ENCODE results near the gene NLRC3. TPM values are rescaled to one million over a fixed set of nuclear protein-coding genes. Genes with fewer than 3 reads are reported as not detected.

The NLRC3 gene
- total and polyA plus RNA-seq, 10 donors = 8.6 to 34.0 (median 25.3) TPM

DNA sequence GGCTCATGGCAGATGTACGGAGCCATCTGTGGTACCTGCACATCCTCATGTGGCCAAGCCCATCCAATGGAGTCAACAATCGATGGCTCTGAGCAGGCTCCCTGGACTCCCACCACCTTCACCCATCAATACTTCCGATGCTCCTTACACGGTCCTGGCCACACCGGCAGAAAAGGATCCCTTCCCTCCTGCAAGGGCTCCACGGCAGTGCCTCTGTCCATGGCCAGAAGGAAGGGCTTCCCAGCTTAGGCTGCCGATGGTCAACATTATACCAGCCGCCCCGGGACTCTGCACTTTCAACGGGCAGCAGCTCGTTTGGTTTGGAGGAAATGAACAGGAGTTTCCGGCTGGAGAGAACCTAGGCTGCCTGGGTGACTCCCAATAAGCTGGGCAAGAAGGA, 21.0 kb upstream of the NLRC3 start:
- WGBS, 5 donors = 87 to 98% (median 95%) methylated on average over 11 to 12 of the region's 12 CpGs
- TF ChIP-seq POLR2A (IDR thresholded peaks at IDR 0.05) (no peak), POLR2AphosphoS5 (IDR thresholded peaks at IDR 0.05) (no peak)
- TF ChIP-seq, protein P1, sequence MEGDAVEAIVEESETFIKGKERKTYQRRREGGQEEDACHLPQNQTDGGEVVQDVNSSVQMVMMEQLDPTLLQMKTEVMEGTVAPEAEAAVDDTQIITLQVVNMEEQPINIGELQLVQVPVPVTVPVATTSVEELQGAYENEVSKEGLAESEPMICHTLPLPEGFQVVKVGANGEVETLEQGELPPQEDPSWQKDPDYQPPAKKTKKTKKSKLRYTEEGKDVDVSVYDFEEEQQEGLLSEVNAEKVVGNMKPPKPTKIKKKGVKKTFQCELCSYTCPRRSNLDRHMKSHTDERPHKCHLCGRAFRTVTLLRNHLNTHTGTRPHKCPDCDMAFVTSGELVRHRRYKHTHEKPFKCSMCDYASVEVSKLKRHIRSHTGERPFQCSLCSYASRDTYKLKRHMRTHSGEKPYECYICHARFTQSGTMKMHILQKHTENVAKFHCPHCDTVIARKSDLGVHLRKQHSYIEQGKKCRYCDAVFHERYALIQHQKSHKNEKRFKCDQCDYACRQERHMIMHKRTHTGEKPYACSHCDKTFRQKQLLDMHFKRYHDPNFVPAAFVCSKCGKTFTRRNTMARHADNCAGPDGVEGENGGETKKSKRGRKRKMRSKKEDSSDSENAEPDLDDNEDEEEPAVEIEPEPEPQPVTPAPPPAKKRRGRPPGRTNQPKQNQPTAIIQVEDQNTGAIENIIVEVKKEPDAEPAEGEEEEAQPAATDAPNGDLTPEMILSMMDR (IDR thresholded peaks at IDR 0.05 in 8 of 11, conservative IDR thresholded peaks at IDR 0.05 in 3 of 11) = no peak
- intact Hi-C loops (cut with DNase I; ENCODE audit: low total_unique reads) = no loop called here

DNA sequence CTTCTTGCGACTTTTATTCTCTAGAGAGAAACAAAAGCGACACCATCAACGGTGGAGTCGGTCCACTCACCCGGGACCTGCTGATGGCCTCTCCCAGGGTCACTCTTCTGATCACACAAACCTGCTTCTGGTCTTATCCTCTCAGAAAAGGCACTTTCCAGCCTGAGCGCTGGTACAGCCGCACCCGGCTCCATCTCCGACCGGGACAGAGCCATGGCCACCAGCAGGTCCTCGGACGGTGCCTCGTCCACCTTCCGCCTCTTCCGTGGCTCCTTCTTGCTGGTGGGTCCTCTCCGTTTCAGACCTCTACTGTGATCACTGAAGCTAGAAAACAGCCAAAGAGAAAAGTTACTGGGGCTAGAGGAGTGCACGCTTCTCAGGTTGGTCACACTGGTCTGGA, 20.5 kb upstream of the NLRC3 start:
- Histone ChIP-seq H3K27me3 (replicated peaks in 1 of 7) (no peaks in the 10 kb centered on the region), H3K27ac (no peak overlapping the region), H3K4me1 (no peaks in the 10 kb centered on the region), H3K4me3 (no peak overlapping the region), H3K36me3 (peaks cover 0 to 98% (median 30%) of the 10 kb centered on the region in 6 donors), H3K9me3 (peaks cover 0 to 4% (median 0%) of the 10 kb centered on the region in 8 donors)
- 94 to 95% (median 95%) methylated on average over 17 of the region's 17 CpGs for WGBS, 5 donors
- DNase-seq = no peak
- intact Hi-C loops (cut with DNase I; ENCODE audit: low total_unique reads) = no loop called here
- TF ChIP-seq POLR2AphosphoS5 (IDR thresholded peaks at IDR 0.05) = no peak
- TF ChIP-seq, protein P1 (IDR thresholded peaks at IDR 0.05 in 8 of 11, conservative IDR thresholded peaks at IDR 0.05 in 3 of 11) = no peak
- TF ChIP-seq POLR2A (IDR thresholded peaks at IDR 0.05) = no peak

More for the DNA sequence above, 21.0 kb upstream of the NLRC3 start:
- Histone ChIP-seq H3K36me3 (peaks cover 0 to 99% (median 34%) of the 10 kb centered on the region in 6 donors), H3K4me3 (no peak overlapping the region), H3K9me3 (peaks cover 0 to 4% (median 0%) of the 10 kb centered on the region in 8 donors), H3K27ac (no peak overlapping the region), H3K27me3 (replicated peaks in 1 of 7) (no peaks in the 10 kb centered on the region), H3K4me1 (no peaks in the 10 kb centered on the region)
- DNase-seq = no peak

DNA sequence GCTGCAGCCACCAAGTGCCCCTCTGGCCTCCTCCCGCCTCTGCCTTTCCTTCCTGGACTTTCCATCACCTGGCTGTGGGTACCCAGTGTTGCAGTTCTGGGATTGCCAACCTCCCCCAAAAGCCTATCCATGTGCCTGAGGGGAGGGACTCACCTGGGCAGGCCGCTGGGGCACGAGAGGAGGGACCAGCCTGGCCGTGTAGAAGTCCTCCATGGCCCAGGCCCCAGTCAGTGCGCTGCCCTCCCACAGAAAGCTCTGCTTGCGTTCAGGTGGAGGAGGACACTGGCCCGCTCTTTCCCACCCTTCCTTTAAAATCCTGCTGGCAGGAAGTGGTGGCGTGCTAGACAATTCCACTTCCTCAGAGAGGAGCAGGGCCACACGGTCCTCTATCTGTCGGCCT, 20.0 kb upstream of the NLRC3 start:
- DNase-seq = no peak
- Histone ChIP-seq H3K9me3 (peaks cover 0 to 4% (median 0%) of the 10 kb centered on the region in 8 donors), H3K4me3 (no peak overlapping the region), H3K27ac (no peak overlapping the region), H3K27me3 (replicated peaks in 1 of 7) (no peaks in the 10 kb centered on the region), H3K4me1 (no peaks in the 10 kb centered on the region), H3K36me3 (peaks cover 0 to 98% (median 28%) of the 10 kb centered on the region in 6 donors)
- WGBS, 5 donors = 49 to 82% (median 70%) methylated on average over 4 to 10 of the region's 10 CpGs
- intact Hi-C loops (cut with DNase I; ENCODE audit: low total_unique reads) = no loop called here
- TF ChIP-seq, protein P1 (IDR thresholded peaks at IDR 0.05 in 8 of 11, conservative IDR thresholded peaks at IDR 0.05 in 3 of 11) = no peak
- no peak for TF ChIP-seq POLR2AphosphoS5 (IDR thresholded peaks at IDR 0.05)
- no peak for TF ChIP-seq POLR2A (IDR thresholded peaks at IDR 0.05)

DNA sequence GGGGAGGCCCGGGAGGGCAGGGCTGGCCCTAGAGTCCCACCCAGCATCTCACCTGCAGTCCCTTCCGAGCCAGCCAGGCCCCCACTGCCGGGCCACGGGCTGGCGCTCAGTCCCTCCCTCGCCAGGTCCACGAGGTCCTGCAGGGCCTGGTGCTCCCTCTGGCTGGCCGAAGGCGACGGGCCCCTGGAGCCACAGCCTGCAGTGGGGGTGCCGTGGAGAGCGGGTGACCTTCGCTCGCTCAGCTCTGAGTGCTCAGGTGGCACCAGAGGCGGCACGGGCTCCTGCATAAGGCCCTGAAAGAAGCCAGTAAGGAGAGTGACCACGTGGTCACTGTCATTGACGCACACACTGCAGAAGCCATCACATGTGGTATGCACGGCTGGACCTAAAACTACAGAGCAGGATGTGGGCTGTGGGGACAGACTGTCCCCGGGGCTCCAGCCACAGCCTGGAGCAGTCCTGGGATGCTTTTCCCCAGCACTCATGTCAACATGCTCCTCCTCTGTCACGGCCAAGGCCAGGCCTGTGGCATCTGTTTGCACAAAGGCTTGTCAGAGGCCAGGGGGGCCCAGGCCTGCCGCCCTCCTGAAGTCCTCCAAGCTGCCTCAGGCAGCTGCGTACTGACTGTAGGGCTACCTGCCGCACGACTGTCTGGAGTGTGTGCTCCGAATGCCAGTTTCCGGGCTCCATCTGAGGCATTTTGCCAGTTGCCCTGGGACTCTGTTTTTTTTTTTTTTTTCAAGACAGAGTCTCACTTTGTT, 19.1 kb upstream of the NLRC3 start:
- no peak for DNase-seq
- Histone ChIP-seq H3K27me3 (replicated peaks in 1 of 7) (no peaks in the 10 kb centered on the region), H3K4me1 (peaks cover 0 to 2% (median under 1%) of the 10 kb centered on the region in 6 donors), H3K4me3 (no peak overlapping the region), H3K27ac (no peak overlapping the region), H3K9me3 (peaks cover 0 to 4% (median 0%) of the 10 kb centered on the region in 8 donors), H3K36me3 (peaks cover 0 to 98% (median 23%) of the 10 kb centered on the region in 6 donors)
- intact Hi-C loops (cut with DNase I; ENCODE audit: low total_unique reads) = no loop called here
- 90 to 96% (median 94%) methylated on average over 16 to 27 of the region's 27 CpGs for WGBS, 5 donors
- TF ChIP-seq POLR2AphosphoS5 (IDR thresholded peaks at IDR 0.05) = no peak
